ENCODE measurements around the gene ZKSCAN1. TPM values are rescaled to one million over a fixed set of nuclear protein-coding genes. Genes with fewer than 3 reads are reported as not detected.

The ZKSCAN1 gene
- total RNA-seq, 6 experiments from 2014 or later: 24.5 to 147 (median 80.1) TPM

DNA sequence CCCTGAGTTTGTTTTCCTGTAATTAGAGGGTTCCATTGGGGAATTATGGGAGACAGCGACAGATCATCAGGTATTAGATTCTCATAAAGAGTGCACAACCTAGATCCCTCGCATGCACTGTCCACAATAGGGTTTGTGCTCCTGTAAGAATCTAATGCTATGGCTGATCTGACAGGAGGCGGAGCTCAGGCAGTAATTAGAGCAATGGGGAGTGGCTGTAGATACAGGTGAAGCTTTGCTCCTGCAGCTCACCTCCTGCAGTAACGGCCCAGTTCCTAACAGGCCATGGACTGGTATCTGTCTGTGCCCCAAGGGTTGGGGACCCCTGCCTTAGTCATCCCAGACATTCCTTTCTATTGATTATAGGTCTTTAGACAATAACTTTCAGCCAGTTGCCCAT lies 33.3 kb downstream of the ZKSCAN1 start:
- intact Hi-C loops (cut with DNase I): loop anchor here in 1 of 2 donors (10.0 kb wide), 1 partner anchor 54 kb away; no protein-coding TSS in a partner anchor
- ATAC-seq: no peak

GRCh38 chr7:100049441-100050291 lies 34.3 kb downstream of the ZKSCAN1 start, which contains the start of gene ZSCAN21:
TSS of gene ZSCAN21 (plus strand) at chr7:100049774. CDS start at chr7:100057007, 7,233 bp downstream.
- WGBS (ENCODE audit: insufficient coverage, low coverage, low lambda C conversion rate, missing lambda C conversion rate): under 1% methylated on average over 24 of the region's 47 CpGs
- no peaks in the 10 kb centered on the region for H3K27me3 ChIP-seq
- ATAC-seq: peak; percentile 86 to 90 (median 88)
- peaks cover 0 to 3% (median 0%) of the 10 kb centered on the region in 4 donors for H3K36me3 ChIP-seq
- H3K27ac ChIP-seq: peak within 1 kb of the TSS; percentile 78 to 93 (median 92)
- H3K4me1 ChIP-seq: peaks cover 0 to 9% (median 0%) of the 10 kb centered on the region in 4 donors
- TF ChIP-seq CTCF (IDR thresholded peaks at IDR 0.05): peak in 3 of 4 donors; percentile 29 to 36 (median 33)
- TF ChIP-seq POLR2A (IDR thresholded peaks at IDR 0.05): peak; percentile 77
- H3K9me3 ChIP-seq: no peaks in the 10 kb centered on the region
- intact Hi-C loops (cut with DNase I): loop anchor here (10.0 kb wide), 2 partner anchors 55 to 135 kb away; partner anchors contain the start of gene TRIM4 (in 1 of the 2)
- DNase-seq: peak; percentile 85 to 86 (median 86)
- peak within 1 kb of the TSS; percentile 68 to 75 (median 73) for H3K4me3 ChIP-seq

More for the DNA sequence above, 33.3 kb downstream of the ZKSCAN1 start:
- H3K27me3 ChIP-seq: no peaks in the 10 kb centered on the region
- no peak overlapping the region for H3K4me3 ChIP-seq
- no peak overlapping the region for H3K27ac ChIP-seq
- H3K4me1 ChIP-seq: peaks cover 0 to 18% (median 0%) of the 10 kb centered on the region in 4 donors
- H3K9me3 ChIP-seq: no peaks in the 10 kb centered on the region
- 95% methylated on average over 2 of the region's 4 CpGs for WGBS (ENCODE audit: insufficient coverage, low coverage, low lambda C conversion rate, missing lambda C conversion rate)
- peaks cover 0 to 3% (median 0%) of the 10 kb centered on the region in 4 donors for H3K36me3 ChIP-seq
- no peak for DNase-seq
- TF ChIP-seq POLR2A (IDR thresholded peaks at IDR 0.05) (no peak), CTCF (IDR thresholded peaks at IDR 0.05) (no peak)

- ATAC-seq (no peak), DNase-seq (no peak)
- Histone ChIP-seq H3K4me3 (no peak overlapping the region), H3K9me3 (no peaks in the 10 kb centered on the region), H3K27ac (no peak overlapping the region), H3K4me1 (peaks cover 0 to 5% (median 0%) of the 10 kb centered on the region in 4 donors), H3K36me3 (peaks cover 0 to 3% (median under 1%) of the 10 kb centered on the region in 4 donors), H3K27me3 (no peaks in the 10 kb centered on the region)
- no peak for TF ChIP-seq CTCF (IDR thresholded peaks at IDR 0.05)
- TF ChIP-seq POLR2A (IDR thresholded peaks at IDR 0.05): no peak
- WGBS (ENCODE audit: insufficient coverage, low coverage, low lambda C conversion rate, missing lambda C conversion rate): 75% methylated on average over 3 of the region's 3 CpGs
- intact Hi-C loops (cut with DNase I): loop anchor here in 1 of 2 donors (10.0 kb wide), 1 partner anchor 137 kb away; the partner anchor contains the start of gene TRIM4
Measured at GRCh38 chr7:100051611-100052010, 36.2 kb downstream of the ZKSCAN1 start.

DNA sequence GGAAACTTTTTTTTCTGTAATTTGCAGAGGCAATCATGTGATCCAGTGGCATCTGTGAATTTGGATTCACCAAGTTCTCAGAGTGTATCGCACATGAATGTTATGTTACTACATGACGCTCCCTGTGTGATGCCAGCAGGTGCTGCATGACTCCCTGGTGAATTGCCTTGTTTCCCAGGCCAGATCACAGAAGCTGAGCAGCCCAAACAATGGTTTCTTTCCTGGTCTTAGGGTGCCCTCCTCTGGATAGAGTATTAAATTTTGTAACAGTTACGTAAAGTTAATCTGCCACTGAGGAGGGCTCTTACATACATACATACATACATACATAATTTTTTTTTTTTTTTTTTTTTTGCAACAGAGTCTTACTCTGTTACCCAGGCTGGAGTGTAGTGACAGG lies 37.8 kb downstream of the ZKSCAN1 start:
- peaks cover 0 to 19% (median 5%) of the 10 kb centered on the region in 4 donors for H3K36me3 ChIP-seq
- 9% methylated on average over 3 of the region's 3 CpGs for WGBS (ENCODE audit: insufficient coverage, low coverage, low lambda C conversion rate, missing lambda C conversion rate)
- H3K9me3 ChIP-seq: no peaks in the 10 kb centered on the region
- no peak overlapping the region for H3K27ac ChIP-seq
- ATAC-seq: peak; percentile 63 to 84 (median 78)
- no peak for TF ChIP-seq POLR2A (IDR thresholded peaks at IDR 0.05)
- TF ChIP-seq CTCF (IDR thresholded peaks at IDR 0.05): peak in 3 of 4 donors; percentile 44 to 66 (median 45)
- H3K4me1 ChIP-seq: peaks cover 0 to 5% (median 0%) of the 10 kb centered on the region in 4 donors
- peak in 1 of 3 donors; percentile 64 for DNase-seq
- H3K4me3 ChIP-seq: no peak overlapping the region
- no peaks in the 10 kb centered on the region for H3K27me3 ChIP-seq
- intact Hi-C loops (cut with DNase I): loop anchor here in 1 of 2 donors (10.0 kb wide), 1 partner anchor 138 kb away; the partner anchor contains the start of gene TRIM4

All from right lobe of liver (tissue), 6 donors.